ENCODE results near the gene GSTA4.
"Not testable (repeated sequence)": the region's sequence is repeated elsewhere in the genome, so short reads cannot be mapped to it uniquely, and the experiment has no call there.

The GSTA4 gene

GRCh38 chr6:52969359-52969758 is 25.7 kb downstream of the GSTA4 start:
- DNase-seq = no peak

GRCh38 chr6:52966101-52966500 is 29.0 kb downstream of the GSTA4 start:
- DNase-seq = no peak

GRCh38 chr6:52965380-52965779 is 29.7 kb downstream of the GSTA4 start:
- DNase-seq = no peak

- DNase-seq = no peak
Observed at GRCh38 chr6:52964318-52964717, 30.8 kb downstream of the GSTA4 start.

- DNase-seq = no peak
Observed at GRCh38 chr6:52962701-52963100, 32.4 kb downstream of the GSTA4 start.

- DNase-seq = not testable (repeated sequence)
Observed at GRCh38 chr6:52961022-52961421, 34.1 kb downstream of the GSTA4 start.

GRCh38 chr6:52960211-52960610 is 34.9 kb downstream of the GSTA4 start:
- not testable (repeated sequence) for DNase-seq

- no peak for DNase-seq
Observed at GRCh38 chr6:52958546-52959255, 36.4 kb downstream of the GSTA4 start.

- no peak for DNase-seq
Observed at GRCh38 chr6:52955871-52956270, 39.2 kb downstream of the GSTA4 start.

- DNase-seq = no peak
Observed at GRCh38 chr6:52953911-52954839, 40.9 kb downstream of the GSTA4 start.

- DNase-seq = no peak
Observed at GRCh38 chr6:52946306-52946705, 48.8 kb downstream of the GSTA4 start.

GRCh38 chr6:52942821-52943220 is 52.3 kb downstream of the GSTA4 start:
- not testable (repeated sequence) for DNase-seq

- no peak for DNase-seq
Observed at GRCh38 chr6:52942221-52942620, 52.9 kb downstream of the GSTA4 start.

GRCh38 chr6:52937908-52938307 is 57.2 kb downstream of the GSTA4 start:
- DNase-seq = no peak

- no peak for DNase-seq
Observed at GRCh38 chr6:52933778-52934177, 61.3 kb downstream of the GSTA4 start.

- peak; percentile 89 for DNase-seq
Observed at GRCh38 chr6:52931351-52931750, 63.7 kb downstream of the GSTA4 start.

GRCh38 chr6:52929321-52930164 is 65.5 kb downstream of the GSTA4 start:
- DNase-seq = no peak

Data from NCI-H524 treated with DMSO at 0.1 percent for 48 hours (cell line).